K562 (cell line): Measurements from ENCODE around the gene CENPO. TPM values are rescaled to one million over a fixed set of nuclear protein-coding genes. Genes with fewer than 3 reads are reported as not detected.

Experiments
- DDX20 ChIP-seq: fragments of 450-650 bp; IDR thresholded peaks from 2 replicates; pipeline ENCODE4 v1.6.1; 2016; ENCODE audit warnings: missing genetic modification characterization, low read depth, mild to moderate bottlenecking, missing compliant biosample characterization, moderate library complexity
- FOXA1 ChIP-seq: fragments of 450-650 bp; IDR thresholded peaks from 2 replicates; pipeline ENCODE4 v1.6.1; 2016; ENCODE audit warnings: mild to moderate bottlenecking, borderline replicate concordance
- NFIX ChIP-seq: fragments of 250-450 bp; sonication (Bioruptor Pico); IDR thresholded peaks from 2 replicates; pipeline ENCODE4 v1.4.0; 2020; ENCODE audit warnings: low read depth, mild to moderate bottlenecking, moderate library complexity
- PTBP1 ChIP-seq: fragments of 200-400 bp; formaldehyde crosslinking; IDR thresholded peaks from 2 replicates; pipeline ENCODE4 v1.6.1; 2017; ENCODE audit warnings: low read depth, low read length
- RNF219 ChIP-seq: fragments of 250-450 bp; sonication (Bioruptor Pico); IDR thresholded peaks from 2 replicates; pipeline ENCODE4 v1.5.0; 2022; ENCODE audit warnings: mild to moderate bottlenecking
- polyA plus RNA-seq, 8 experiments: library from polyadenylated mRNA; depleted of rRNA in 4 of 8; stranded (reverse) in 5 of 8; unstranded in 3 of 8; fragments of >200 nt; fragmentation: Nextera tagmentation in 2 of 8; fragmentation: Illumina TruSeq in 1 of 8; extraction: Ambion mirVana in 2 of 8; extraction: Trizol in 1 of 8; gene quantifications; 2 replicates each; pipeline versions ENCODE4 v1.2.1 to v1.2.3, GENCODE V29; 2011 to 2014; ENCODE audit warnings: inconsistent platforms in 1 of 8, missing spikeins in 1 of 8
- total RNA-seq, 7 experiments: library from RNA; depleted of rRNA in 6 of 7; stranded (reverse); fragments of >200 nt in 6 of 7; fragmentation: Illumina TruSeq in 2 of 7; extraction: Trizol in 2 of 7; gene quantifications; 2 replicates each; pipeline versions ENCODE4 v1.2.1 to v1.2.3, GENCODE V29; 2011 to 2021; ENCODE audit warnings: low replicate concordance in 1 of 7

Gene CENPO
- total and polyA plus RNA-seq, 9 of the 15 experiments (the other 6 are each of a cell fraction or from before 2014, with no cell fraction given), result 30.6 to 59.4 (median 38.9) TPM

DNA sequence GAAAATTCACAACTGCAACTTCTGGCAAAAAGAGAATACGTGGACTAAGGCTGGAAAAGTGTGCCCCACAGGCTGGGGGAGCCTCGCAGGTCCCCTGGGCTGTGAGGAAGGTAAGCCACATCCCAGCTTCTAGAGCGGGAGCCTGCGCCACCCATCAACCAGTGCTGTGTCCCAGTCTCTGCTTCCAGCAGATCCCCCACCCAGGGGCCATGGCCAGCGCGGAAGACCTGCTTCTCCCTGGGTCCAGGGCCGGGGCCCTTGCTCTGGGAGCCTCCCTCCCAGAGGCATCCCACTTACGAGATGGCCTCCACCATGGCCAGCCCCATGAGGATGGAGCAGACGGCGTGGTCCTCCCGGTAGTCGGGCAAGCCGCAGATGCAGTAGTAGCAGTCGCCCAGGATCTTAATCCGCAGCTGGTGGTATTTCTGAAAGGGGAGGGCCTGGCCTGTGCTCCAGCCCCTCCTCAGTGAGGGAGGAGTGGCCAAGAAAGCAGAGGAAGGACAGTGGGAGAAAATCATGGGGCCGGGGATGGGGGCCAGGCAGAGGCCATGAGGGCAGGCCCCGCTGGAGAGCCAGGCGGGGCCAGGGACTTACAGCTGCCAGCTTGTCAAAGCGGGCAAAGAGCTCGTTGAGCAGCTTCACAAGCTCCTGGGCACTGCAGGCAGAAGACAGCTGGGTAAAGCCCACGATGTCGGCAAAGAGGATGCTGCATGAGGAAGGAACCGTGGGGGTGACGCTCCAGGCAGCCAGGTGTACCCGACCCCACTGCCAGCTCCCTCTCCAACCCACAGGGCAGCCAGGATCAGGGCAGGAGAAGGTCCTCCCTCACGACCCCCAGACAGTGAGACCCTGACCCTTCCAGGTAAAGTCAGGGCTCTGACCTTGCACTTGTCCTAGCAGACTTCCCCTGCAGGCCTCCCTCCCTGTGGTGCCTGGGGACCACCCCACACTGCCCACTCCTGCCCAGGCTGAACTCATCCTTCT is 48.0 kb downstream of the CENPO start (continued):
- no peak for TF ChIP-seq FOXA1
- TF ChIP-seq DDX20 (tag), result no peak
- TF ChIP-seq RNF219, result no peak
- TF ChIP-seq PTBP1, result no peak
- TF ChIP-seq NFIX, result no peak
- TF ChIP-seq, all 486 proteins: peak for 0
